ENCODE data around the gene PRKCB. TPM values are rescaled to one million over a fixed set of nuclear protein-coding genes. Genes with fewer than 3 reads are reported as not detected.
A peak's percentile ranks its signal among the peaks of the same experiment; 100 is the strongest.

Gene PRKCB
- total RNA-seq, 4 donors from 2014 or later = 7.7 to 40.0 (median 12.2) TPM

- no peaks in the 10 kb centered on the region for H3K27me3 ChIP-seq
- 79% methylated on average over 6 of the region's 6 CpGs for WGBS
- no peak for TF ChIP-seq CTCF (IDR thresholded peaks at IDR 0.05)
- no peak for TF ChIP-seq POLR2A (IDR thresholded peaks at IDR 0.05)
- TF ChIP-seq POLR2AphosphoS5 (IDR thresholded peaks at IDR 0.05) = no peak
- TF ChIP-seq EP300 (IDR thresholded peaks at IDR 0.05) = no peak
- H3K4me1 ChIP-seq = no peaks in the 10 kb centered on the region
- H3K27ac ChIP-seq = no peak overlapping the region
- H3K4me3 ChIP-seq = no peak overlapping the region
- H3K9me3 ChIP-seq = no peaks in the 10 kb centered on the region
- no peaks in the 10 kb centered on the region for H3K36me3 ChIP-seq
- no peak for DNase-seq (ENCODE audit: low spot score in 2 of 2)
Measured at GRCh38 chr16:24069036-24069590, 233.3 kb downstream of the PRKCB start.

- no peaks in the 10 kb centered on the region for H3K9me3 ChIP-seq
- H3K27ac ChIP-seq = no peak overlapping the region
- H3K27me3 ChIP-seq = no peaks in the 10 kb centered on the region
- H3K4me1 ChIP-seq = peaks cover 1% of the 10 kb centered on the region
- no peak overlapping the region for H3K4me3 ChIP-seq
- H3K36me3 ChIP-seq = no peaks in the 10 kb centered on the region
- 33% methylated on average over 1 of the region's 1 CpG for WGBS
- no peak for DNase-seq (ENCODE audit: low spot score in 2 of 2)
- TF ChIP-seq POLR2AphosphoS5 (IDR thresholded peaks at IDR 0.05) (no peak), CTCF (IDR thresholded peaks at IDR 0.05) (peak in 1 of 2 donors; percentile 33), EP300 (IDR thresholded peaks at IDR 0.05) (no peak), POLR2A (IDR thresholded peaks at IDR 0.05) (no peak)
Measured at GRCh38 chr16:24070851-24071250, 235.1 kb downstream of the PRKCB start.

GRCh38 chr16:24071666-24072360 lies 236.0 kb downstream of the PRKCB start:
- WGBS = 81% methylated on average over 8 of the region's 8 CpGs
- DNase-seq (ENCODE audit: low spot score in 2 of 2) = no peak
- TF ChIP-seq POLR2AphosphoS5 (IDR thresholded peaks at IDR 0.05) (no peak), CTCF (IDR thresholded peaks at IDR 0.05) (no peak), POLR2A (IDR thresholded peaks at IDR 0.05) (no peak), EP300 (IDR thresholded peaks at IDR 0.05) (no peak)
- H3K9me3 ChIP-seq = no peaks in the 10 kb centered on the region
- H3K27ac ChIP-seq = no peak overlapping the region
- no peaks in the 10 kb centered on the region for H3K36me3 ChIP-seq
- no peak overlapping the region for H3K4me3 ChIP-seq
- H3K27me3 ChIP-seq = no peaks in the 10 kb centered on the region
- peaks cover 7% of the 10 kb centered on the region for H3K4me1 ChIP-seq

- H3K9me3 ChIP-seq = no peaks in the 10 kb centered on the region
- no peak overlapping the region for H3K27ac ChIP-seq
- DNase-seq (ENCODE audit: low spot score in 2 of 2) = no peak
- H3K4me3 ChIP-seq = no peak overlapping the region
- H3K36me3 ChIP-seq = no peaks in the 10 kb centered on the region
- WGBS = 92% methylated on average over 8 of the region's 8 CpGs
- H3K4me1 ChIP-seq = peaks cover 7% of the 10 kb centered on the region
- TF ChIP-seq EP300 (IDR thresholded peaks at IDR 0.05) (no peak), CTCF (IDR thresholded peaks at IDR 0.05) (no peak), POLR2A (IDR thresholded peaks at IDR 0.05) (no peak), POLR2AphosphoS5 (IDR thresholded peaks at IDR 0.05) (no peak)
- no peaks in the 10 kb centered on the region for H3K27me3 ChIP-seq
Measured at GRCh38 chr16:24073321-24073720, 237.5 kb downstream of the PRKCB start.

- 56% methylated on average over 5 of the region's 5 CpGs for WGBS
- Histone ChIP-seq H3K4me3 (no peak overlapping the region), H3K36me3 (no peaks in the 10 kb centered on the region), H3K4me1 (peaks cover 7% of the 10 kb centered on the region), H3K27ac (no peak overlapping the region), H3K27me3 (no peaks in the 10 kb centered on the region), H3K9me3 (no peaks in the 10 kb centered on the region)
- TF ChIP-seq POLR2A (IDR thresholded peaks at IDR 0.05) = no peak
- no peak for TF ChIP-seq POLR2AphosphoS5 (IDR thresholded peaks at IDR 0.05)
- TF ChIP-seq CTCF (IDR thresholded peaks at IDR 0.05) = no peak
- TF ChIP-seq EP300 (IDR thresholded peaks at IDR 0.05) = no peak
- no peak for DNase-seq (ENCODE audit: low spot score in 2 of 2)
Measured at GRCh38 chr16:24074574-24074973, 238.8 kb downstream of the PRKCB start.
